H1 (cell line): ENCODE data around the gene ANK3. TPM values are rescaled to one million over a fixed set of nuclear protein-coding genes. Genes with fewer than 3 reads are reported as not detected.

ENCODE experiments used
- CTCF ChIA-PET: fragments of 300-600 bp; sonication (Branson Sonifier 250); formaldehyde crosslinking; loops from one replicate; lab custom pipeline; 2021; ENCODE audit not compliant: partially characterized antibody; lab: Charles Lee
- POLR2A ChIA-PET: fragments of 300-600 bp; sonication (Branson Sonifier 250); formaldehyde crosslinking; loops from one replicate; lab custom pipeline; 2021; ENCODE audit warnings: inconsistent platforms; ENCODE audit not compliant: partially characterized antibody; lab: Charles Lee
- DNase-seq, 2 experiments: peaks; one replicate each; pipeline versions ENCODE4 v3.0.0 to v3.0.0-alpha.2; 2010 to 2022; ENCODE audit warnings: low spot score in 2 of 2, low read depth in 1 of 2, mixed read lengths in 1 of 2
- FAIRE-seq: peaks from 2 replicates; lab custom pipeline; 2011; peaks lifted over from hg19 to GRCh38; lab: Jason Lieb, UNC
- H2AFZ ChIP-seq: 2 replicates; pipeline ENCODE4 v1.8.1; 2012; ENCODE audit warnings: low read length, inconsistent platforms
- H2AK5ac ChIP-seq: 2 replicates; pipeline ENCODE4 v1.6.1; 2013; ENCODE audit warnings: low read depth, low read length
- H2BK120ac ChIP-seq: replicated peaks from 2 replicates; pipeline ENCODE3; 2013; ENCODE audit warnings: low read depth, low read length, inconsistent platforms
- H2BK12ac ChIP-seq: 2 replicates; pipeline ENCODE4 v1.6.1; 2013; ENCODE audit warnings: low read depth, low read length
- H2BK15ac ChIP-seq: 2 replicates; pipeline ENCODE4 v1.6.1; 2013; ENCODE audit warnings: low read length
- H2BK20ac ChIP-seq: 2 replicates; pipeline ENCODE4 v1.6.1; 2013; ENCODE audit warnings: low read length
- H2BK5ac ChIP-seq: 2 replicates; pipeline ENCODE4 v1.6.1; 2013; ENCODE audit warnings: low read depth, low read length
- H3K14ac ChIP-seq: 2 replicates; pipeline ENCODE4 v1.6.1; 2013; ENCODE audit warnings: inconsistent platforms; ENCODE audit not compliant: insufficient read length
- H3K18ac ChIP-seq: 2 replicates; pipeline ENCODE4 v1.6.1; 2013; ENCODE audit warnings: low read length; ENCODE audit errors: extremely low read depth
- H3K23ac ChIP-seq: 2 replicates; pipeline ENCODE4 v1.6.1; 2013; ENCODE audit warnings: inconsistent platforms; ENCODE audit not compliant: insufficient read length
- H3K23me2 ChIP-seq: 2 replicates; pipeline ENCODE4 v1.6.1; 2013; ENCODE audit warnings: low read depth, low read length
- H3K27ac ChIP-seq: 2 replicates; pipeline ENCODE4 v1.6.1; 2011; ENCODE audit warnings: low read depth, low read length, inconsistent platforms
- H3K27me3 ChIP-seq, 4 experiments: replicated peaks in 1 of 4; 1 replicate in 1 of 4; 2 replicates in 3 of 4; pipeline versions ENCODE4 v1.6.1 to v1.8.1; 2011 to 2013; ENCODE audit warnings: low read length in 3 of 4, mild to moderate bottlenecking in 3 of 4, inconsistent platforms in 2 of 4, mixed read lengths in 2 of 4, moderate library complexity in 1 of 4; ENCODE audit not compliant: control insufficient read depth in 3 of 4, insufficient read depth in 3 of 4; ENCODE audit errors: extremely low read depth in 1 of 4
- H3K36me3 ChIP-seq, 4 experiments: 2 replicates each; pipeline versions ENCODE4 v1.6.1 to v1.8.1; 2011 to 2013; ENCODE audit warnings: mild to moderate bottlenecking in 4 of 4, low read length in 3 of 4, moderate library complexity in 2 of 4, control low read depth in 1 of 4, inconsistent platforms in 1 of 4; ENCODE audit not compliant: insufficient read depth in 4 of 4, control insufficient read depth in 2 of 4
- H3K4ac ChIP-seq: replicated peaks from 2 replicates; pipeline ENCODE3; 2013; ENCODE audit warnings: low read length, low read depth, mixed read lengths, inconsistent platforms; ENCODE audit not compliant: insufficient read length
- H3K4me1 ChIP-seq, 4 experiments: replicated peaks in 1 of 4; 1 replicate in 1 of 4; 2 replicates in 3 of 4; pipeline versions ENCODE4 v1.6.1 to v1.8.1; 2011 to 2013; ENCODE audit warnings: low read length in 3 of 4, inconsistent platforms in 2 of 4, mixed read lengths in 1 of 4; ENCODE audit not compliant: insufficient read depth in 4 of 4, control insufficient read depth in 3 of 4
- H3K4me2 ChIP-seq, 2 experiments: 2 replicates each; pipeline versions ENCODE4 v1.6.1 to v1.8.1; 2011 to 2013; ENCODE audit warnings: low read depth in 2 of 2, low read length in 2 of 2, control low read depth in 1 of 2, inconsistent platforms in 1 of 2, mild to moderate bottlenecking in 1 of 2; ENCODE audit not compliant: insufficient read depth in 1 of 2
- H3K4me3 ChIP-seq, 4 experiments: fragments of 200-600, 300-600 bp in 1 of 4; sonication (generic), shearing (Covaris generic), sonication (Bioruptor Twin) in 1 of 4; 2 replicates each; pipeline versions ENCODE4 v1.5.1 to v1.8.1; 2011 to 2016; ENCODE audit warnings: low read length in 4 of 4, low read depth in 3 of 4, control low read depth in 2 of 4, inconsistent platforms in 2 of 4, mild to moderate bottlenecking in 2 of 4, mixed read lengths in 1 of 4, moderate library complexity in 1 of 4; ENCODE audit not compliant: insufficient read depth in 2 of 4; ENCODE audit errors: extremely low read depth in 1 of 4
- H3K56ac ChIP-seq: replicated peaks from 2 replicates; pipeline ENCODE3; 2013; ENCODE audit warnings: low read depth, mild to moderate bottlenecking, mixed read lengths, low read length, inconsistent platforms; ENCODE audit not compliant: insufficient read length
- H3K79me1 ChIP-seq: 2 replicates; pipeline ENCODE4 v1.6.1; 2013; ENCODE audit warnings: low read depth, low read length, control low read depth
- H3K79me2 ChIP-seq, 2 experiments: 2 replicates each; pipeline versions ENCODE4 v1.6.1 to v1.8.1; 2012 to 2013; ENCODE audit warnings: low read length in 2 of 2, mild to moderate bottlenecking in 2 of 2, inconsistent platforms in 1 of 2; ENCODE audit not compliant: insufficient read depth in 2 of 2, control insufficient read depth in 1 of 2
- H3K9ac ChIP-seq, 4 experiments: replicated peaks in 1 of 4; 1 replicate in 1 of 4; 2 replicates in 3 of 4; pipeline versions ENCODE4 v1.6.1 to v1.8.1; 2011 to 2013; ENCODE audit warnings: low read depth in 3 of 4, low read length in 3 of 4, control low read depth in 2 of 4, mild to moderate bottlenecking in 2 of 4, moderate library complexity in 2 of 4, inconsistent platforms in 1 of 4; ENCODE audit errors: extremely low read depth in 1 of 4
- H3K9me3 ChIP-seq, 2 experiments: 2 replicates each; pipeline versions ENCODE4 v1.6.1 to v1.8.1; 2012 to 2013; ENCODE audit warnings: mild to moderate bottlenecking in 2 of 2, moderate library complexity in 2 of 2, control low read depth in 1 of 2, inconsistent platforms in 1 of 2, low read depth in 1 of 2, low read length in 1 of 2, mixed read lengths in 1 of 2; ENCODE audit not compliant: insufficient read depth in 2 of 2
- H4K20me1 ChIP-seq, 2 experiments: replicated peaks in 1 of 2; 2 replicates each; pipeline versions ENCODE3 to v1.8.1; 2011 to 2013; ENCODE audit warnings: inconsistent platforms in 2 of 2, low read length in 2 of 2, mild to moderate bottlenecking in 1 of 2; ENCODE audit not compliant: insufficient read depth in 2 of 2, control insufficient read depth in 1 of 2
- H4K5ac ChIP-seq: 2 replicates; pipeline ENCODE4 v1.6.1; 2013; ENCODE audit warnings: low read length, low read depth, mixed read lengths, inconsistent platforms; ENCODE audit not compliant: insufficient read length
- H4K8ac ChIP-seq: 2 replicates; pipeline ENCODE4 v1.8.0; 2013; ENCODE audit warnings: mild to moderate bottlenecking, moderate library complexity, low read length, inconsistent platforms; ENCODE audit not compliant: insufficient read depth; ENCODE audit errors: extremely low read depth
- H4K91ac ChIP-seq: replicated peaks from 2 replicates; pipeline ENCODE3; 2013; ENCODE audit warnings: low read length, mixed read lengths, inconsistent platforms; ENCODE audit not compliant: insufficient read length
- CHD2 ChIP-seq: IDR thresholded peaks from 2 replicates; pipeline ENCODE4 v1.6.1; 2012; ENCODE audit warnings: low read length, improper control_type of control experiment
- EZH2 ChIP-seq: fragments of 200-600 bp; sonication (generic); IDR thresholded peaks from 2 replicates; pipeline ENCODE4 v1.7.1; 2012; ENCODE audit warnings: low read depth, mild to moderate bottlenecking, moderate library complexity, low read length, inconsistent platforms; ENCODE audit not compliant: severe bottlenecking
- HDAC2 ChIP-seq, 2 experiments: fragments of 300-600 bp in 1 of 2; sonication (generic) in 1 of 2; IDR thresholded peaks; 2 replicates each; pipeline ENCODE4 v1.6.1; 2011 to 2012; ENCODE audit warnings: low read depth in 2 of 2, low read length in 2 of 2, mild to moderate bottlenecking in 2 of 2, moderate library complexity in 2 of 2, borderline replicate concordance in 1 of 2, inconsistent platforms in 1 of 2
- KDM4A ChIP-seq: IDR thresholded peaks from one replicate; pipeline ENCODE4 v1.7.1; 2012; ENCODE audit warnings: low read depth, mild to moderate bottlenecking, moderate library complexity, low read length, inconsistent platforms; ENCODE audit not compliant: severe bottlenecking
- POLR2A ChIP-seq, 2 experiments: IDR thresholded peaks; 1 replicate in 1 of 2; 2 replicates in 1 of 2; pipeline ENCODE4 v1.6.1; 2011; ENCODE audit warnings: low read depth in 2 of 2, low read length in 2 of 2, mild to moderate bottlenecking in 2 of 2; ENCODE audit errors: control extremely low read depth in 1 of 2
- SIRT6 ChIP-seq: IDR thresholded peaks from one replicate; pipeline ENCODE4 v1.7.1; 2012; ENCODE audit warnings: low read length, inconsistent platforms
- WGBS, 2 experiments: shearing (Covaris generic) in 1 of 2; methylation state at CpG; one replicate each; pipeline versions ENCODE4 v1.1.6 to v1.1.7; 2013 to 2015; ENCODE audit warnings: low lambda C conversion rate in 2 of 2, mixed read lengths in 2 of 2, inconsistent platforms in 1 of 2, low coverage in 1 of 2, missing lambda C conversion rate in 1 of 2; ENCODE audit not compliant: insufficient replicate concordance in 2 of 2, insufficient coverage in 1 of 2, insufficient read length in 1 of 2; ENCODE audit errors: extremely low coverage in 1 of 2, missing lambda C conversion rate in 1 of 2; 5-methylcytosine and 5-hydroxymethylcytosine counted together
- polyA plus RNA-seq, 7 experiments: library from polyadenylated mRNA; depleted of rRNA in 3 of 7; stranded (reverse) in 5 of 7; unstranded in 2 of 7; fragments of >200 nt in 5 of 7; fragments of 200-250 nt in 2 of 7; gene quantifications; 1 replicate in 5 of 7; 2 replicates in 1 of 7; 4 replicates in 1 of 7; pipeline versions ENCODE4 v1.2.1 to v1.2.3, GENCODE V29; 2011 to 2013; ENCODE audit warnings: missing spikeins in 2 of 7, mixed read lengths in 2 of 7
- total RNA-seq: library from RNA; stranded (reverse); fragmentation: NEBNext Ultra II Directional; extraction: Animal tissue kit (Norgen Biotek cat#: 25700); gene quantifications from 2 replicates; pipeline ENCODE4 v1.2.1, GENCODE V29; 2021

ANK3 gene
- total and polyA plus RNA-seq, 2 of the 8 experiments (the other 6 are each of a cell fraction or from before 2014, with no cell fraction given) = 18.1 to 67.9 TPM

DNA sequence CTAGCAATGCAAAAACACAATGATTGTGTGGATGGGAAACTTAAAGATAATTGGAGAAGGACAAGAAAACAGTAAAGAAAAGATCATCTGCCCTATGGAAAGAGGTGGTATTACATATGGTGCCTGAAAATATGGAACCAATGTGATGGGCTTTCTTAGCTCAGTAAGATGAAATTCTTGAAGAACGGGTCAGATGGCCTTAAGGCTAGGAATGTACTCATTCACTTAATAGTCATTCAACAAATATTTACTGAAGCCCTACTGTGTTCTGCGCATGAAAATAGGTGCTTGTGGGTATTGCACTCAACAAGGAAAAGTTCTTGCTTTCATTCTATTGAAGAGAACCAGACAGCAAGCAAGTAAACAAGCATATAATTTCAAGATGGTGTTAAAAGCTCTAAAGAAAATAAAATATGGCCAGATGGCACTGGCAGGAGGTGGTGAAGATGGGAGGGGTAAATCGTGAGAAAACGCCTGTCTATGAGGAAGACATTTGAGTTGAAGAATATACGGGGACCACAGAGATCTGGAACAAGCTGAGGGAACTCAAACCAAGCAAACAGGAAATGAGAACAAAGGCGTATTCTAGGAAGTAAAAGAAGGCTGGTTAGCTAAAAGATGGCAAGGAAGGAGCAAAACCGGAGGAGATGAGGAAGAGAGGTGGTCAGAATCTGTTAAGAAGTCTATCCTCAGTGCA, 179.7 kb downstream of the ANK3 start:
- Histone ChIP-seq H3K18ac (no peak overlapping the region), H3K27ac (no peak overlapping the region), H3K4me1 (peaks cover 0 to 4% (median 2%) of the 10 kb centered on the region in 4 experiments; a peak in 2 of 7 replicates), H3K36me3 (no peaks in the 10 kb centered on the region), H3K4me2 (no peak overlapping the region), H2BK12ac (no peak overlapping the region), H3K4me3 (no peak overlapping the region), H2AK5ac (no peak overlapping the region), H3K9me3 (no peaks in the 10 kb centered on the region), H4K91ac (no peak overlapping the region), H3K23ac (no peak overlapping the region), H4K5ac (no peak overlapping the region), H3K56ac (no peak overlapping the region), H2BK120ac (no peak overlapping the region), H3K79me2 (no peaks in the 10 kb centered on the region), H3K14ac (no peak overlapping the region), H4K20me1 (no peaks in the 10 kb centered on the region), H3K23me2 (no peaks in the 10 kb centered on the region), H2BK15ac (no peak overlapping the region), H2BK20ac (no peak overlapping the region), H2BK5ac (no peak overlapping the region), H4K8ac (no peak overlapping the region), H2AFZ (no peak overlapping the region), H3K9ac (no peak overlapping the region), H3K27me3 (no peaks in the 10 kb centered on the region), H3K79me1 (no peaks in the 10 kb centered on the region), H3K4ac (no peak overlapping the region)
- DNase-seq (no peak), FAIRE-seq (no peak)
- WGBS, 2 experiments = 89% methylated on average over 7 of the region's 7 CpGs; no CpG with 5 or more reads in 1 of the 2 experiments
- ChIA-PET POLR2A (no interaction called here), CTCF (interaction anchor here (0.6 to 11.2 kb wide), 22 partner anchors 9 to 451 kb away, joined by 3 to 151 read pairs (median 5); no protein-coding TSS in a partner anchor)
- TF ChIP-seq HDAC2 (IDR thresholded peaks at IDR 0.05; ENCODE audit: borderline replicate concordance in 1 of 2, low read depth in 2 of 2, low read length in 2 of 2) = no peak
- TF ChIP-seq POLR2A (IDR thresholded peaks at IDR 0.05; ENCODE audit: control extremely low read depth in 1 of 2, low read depth in 2 of 2, low read length in 2 of 2) = no peak
- no peak for TF ChIP-seq KDM4A
- no peak for TF ChIP-seq SIRT6
- TF ChIP-seq CHD2 = no peak
- no peak for TF ChIP-seq EZH2
